Subcutaneous abdominal adipose tissue (tissue), 5 donors: Measurements from ENCODE around the gene CLTRN.

ENCODE experiments used
- H3K27ac ChIP-seq: one replicate; pipeline ENCODE4 v1.7.0; 2013; ENCODE audit warnings: low read depth, mild to moderate bottlenecking, inconsistent platforms, low read length, moderate library complexity
- H3K27me3 ChIP-seq, 5 donors: one replicate each; pipeline ENCODE4 v1.7.0; 2013; ENCODE audit warnings: low read length in 5 of 5, inconsistent platforms in 1 of 5; ENCODE audit not compliant: control insufficient read depth in 5 of 5, insufficient read depth in 4 of 5
- H3K36me3 ChIP-seq, 5 donors: one replicate each; pipeline ENCODE4 v1.7.0; 2013; ENCODE audit warnings: low read length in 5 of 5; ENCODE audit not compliant: control insufficient read depth in 5 of 5, insufficient read depth in 5 of 5
- H3K4me1 ChIP-seq, 5 donors: one replicate each; pipeline ENCODE4 v1.7.0; 2013; ENCODE audit warnings: low read length in 5 of 5, mild to moderate bottlenecking in 3 of 5, moderate library complexity in 1 of 5; ENCODE audit not compliant: control insufficient read depth in 5 of 5, insufficient read depth in 5 of 5
- H3K4me3 ChIP-seq, 5 donors: one replicate each; pipeline ENCODE4 v1.7.0; 2013; ENCODE audit warnings: low read length in 5 of 5, low read depth in 1 of 5
- H3K9ac ChIP-seq, 5 donors: one replicate each; pipeline ENCODE4 v1.7.0; 2013; ENCODE audit warnings: low read length in 5 of 5, mild to moderate bottlenecking in 4 of 5, moderate library complexity in 3 of 5
- H3K9me3 ChIP-seq, 5 donors: one replicate each; pipeline ENCODE4 v1.7.0; 2013; ENCODE audit warnings: low read length in 5 of 5; ENCODE audit not compliant: control insufficient read depth in 5 of 5
- donor health status: healthy.
- donor health status: healthy.
- donor health status: healthy.
- donor health status: healthy.
- donor health status: healthy.

Gene CLTRN

DNA sequence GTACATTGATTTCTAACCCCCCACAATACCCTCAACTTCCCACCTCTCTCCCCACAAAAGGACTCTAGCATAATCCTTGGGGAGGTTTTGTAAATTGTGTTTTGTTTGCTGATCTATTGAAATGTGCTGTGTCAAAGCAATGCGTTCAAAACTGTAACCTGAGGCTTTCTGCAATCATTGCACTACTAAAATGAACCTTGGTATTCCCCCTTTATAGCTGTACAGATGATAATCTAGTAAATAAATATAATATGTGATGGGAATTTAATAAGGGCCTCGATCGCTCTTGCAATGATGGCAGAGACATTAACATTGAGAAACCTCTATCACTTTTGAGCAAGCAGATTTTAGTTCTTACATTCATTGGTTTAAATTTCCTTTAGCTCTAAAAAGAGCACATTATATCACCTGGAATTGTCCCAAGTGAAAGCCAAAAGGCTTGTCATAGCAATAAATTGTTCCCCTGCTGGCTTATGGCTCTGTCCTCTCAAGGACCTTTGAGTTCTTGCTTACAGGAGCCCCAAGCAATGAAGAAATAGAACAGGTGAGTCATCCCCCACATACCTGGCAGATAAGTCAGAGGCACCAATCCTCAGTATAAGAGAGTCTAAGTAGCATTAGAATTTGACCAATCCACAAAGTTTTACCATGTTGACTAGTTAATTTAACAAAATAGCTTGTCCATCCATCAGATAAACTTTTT is 45.4 kb downstream of the CLTRN start:
- Histone ChIP-seq H3K27ac (no peak overlapping the region), H3K9me3 (no peaks in the 10 kb centered on the region), H3K4me3 (no peak overlapping the region), H3K9ac (no peak overlapping the region), H3K4me1 (no peaks in the 10 kb centered on the region), H3K27me3 (peaks cover under 1 to 13% (median 6%) of the 10 kb centered on the region in 5 donors), H3K36me3 (no peaks in the 10 kb centered on the region)

DNA sequence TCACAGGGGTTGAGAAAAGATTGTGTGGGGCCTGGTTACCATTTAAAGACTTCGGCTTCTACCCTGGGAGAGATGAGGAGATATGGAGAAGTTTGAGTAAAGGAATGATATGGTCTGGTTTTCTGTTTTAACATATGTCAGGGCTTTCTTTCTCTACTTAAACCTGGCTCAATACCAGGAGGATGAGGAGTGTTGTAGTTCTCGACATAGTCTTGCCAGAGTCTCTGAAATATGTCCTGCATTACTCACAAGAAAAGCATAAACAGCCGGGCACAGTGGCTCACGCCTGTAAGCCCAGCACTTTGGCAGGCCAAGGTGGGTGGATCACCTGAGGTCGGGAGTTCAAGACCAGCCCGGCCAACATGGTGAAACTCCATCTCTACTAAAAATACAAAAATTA is 47.5 kb downstream of the CLTRN start:
- no peaks in the 10 kb centered on the region for H3K36me3 ChIP-seq
- H3K9me3 ChIP-seq: no peaks in the 10 kb centered on the region
- H3K4me1 ChIP-seq: no peaks in the 10 kb centered on the region
- H3K27me3 ChIP-seq: peaks cover 0 to 13% (median 6%) of the 10 kb centered on the region in 5 donors
- H3K4me3 ChIP-seq: no peak overlapping the region
- no peak overlapping the region for H3K9ac ChIP-seq
- no peak overlapping the region for H3K27ac ChIP-seq

DNA sequence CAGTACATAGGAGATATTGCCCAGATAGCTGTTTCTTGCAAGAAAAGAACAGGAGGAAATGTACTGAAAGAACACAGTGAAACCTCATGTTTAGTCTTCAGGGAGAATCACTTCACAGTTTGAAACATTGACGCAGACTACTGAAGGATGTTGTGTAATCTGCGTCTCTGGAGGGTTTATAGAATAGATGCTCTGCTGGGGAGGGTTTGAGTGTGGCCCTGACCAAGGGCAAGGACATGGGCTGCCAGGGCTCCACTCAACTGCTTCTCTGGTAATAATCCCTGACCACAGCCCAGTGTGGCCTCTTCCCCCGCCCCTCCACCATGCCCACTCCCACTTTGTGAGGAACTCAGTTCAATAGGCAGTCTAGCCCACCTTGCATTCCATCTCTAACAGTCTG is 48.1 kb downstream of the CLTRN start:
- Histone ChIP-seq H3K4me1 (no peaks in the 10 kb centered on the region), H3K9ac (no peak overlapping the region), H3K36me3 (no peaks in the 10 kb centered on the region), H3K9me3 (no peaks in the 10 kb centered on the region), H3K27ac (no peak overlapping the region), H3K27me3 (peaks cover 0 to 9% (median 3%) of the 10 kb centered on the region in 5 donors), H3K4me3 (no peak overlapping the region)

DNA sequence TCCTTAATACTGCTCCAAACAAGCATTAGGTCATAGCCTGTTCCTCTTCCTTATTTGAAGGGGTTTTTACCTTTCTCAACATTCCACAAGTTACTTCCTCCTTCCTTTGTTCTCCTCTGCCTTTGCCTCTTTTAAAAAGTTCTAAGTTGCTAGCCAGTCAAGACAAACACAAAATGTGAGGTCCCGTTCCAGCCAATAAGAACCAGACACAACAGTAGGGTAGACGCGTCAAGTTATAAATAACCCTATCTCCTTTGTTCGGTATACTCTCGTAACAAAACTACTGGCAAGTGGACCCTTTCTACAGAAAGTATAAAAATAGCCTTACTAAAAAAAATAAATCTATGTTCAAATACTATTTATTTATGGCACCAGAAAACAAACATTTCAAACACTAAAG is 57.5 kb downstream of the CLTRN start:
- no peak overlapping the region for H3K27ac ChIP-seq
- no peak overlapping the region for H3K9ac ChIP-seq
- peaks cover 0 to 4% (median 0%) of the 10 kb centered on the region in 5 donors for H3K9me3 ChIP-seq
- H3K27me3 ChIP-seq: peaks cover 9 to 23% (median 10%) of the 10 kb centered on the region in 5 donors
- H3K36me3 ChIP-seq: no peaks in the 10 kb centered on the region
- no peaks in the 10 kb centered on the region for H3K4me1 ChIP-seq
- no peak overlapping the region for H3K4me3 ChIP-seq

DNA sequence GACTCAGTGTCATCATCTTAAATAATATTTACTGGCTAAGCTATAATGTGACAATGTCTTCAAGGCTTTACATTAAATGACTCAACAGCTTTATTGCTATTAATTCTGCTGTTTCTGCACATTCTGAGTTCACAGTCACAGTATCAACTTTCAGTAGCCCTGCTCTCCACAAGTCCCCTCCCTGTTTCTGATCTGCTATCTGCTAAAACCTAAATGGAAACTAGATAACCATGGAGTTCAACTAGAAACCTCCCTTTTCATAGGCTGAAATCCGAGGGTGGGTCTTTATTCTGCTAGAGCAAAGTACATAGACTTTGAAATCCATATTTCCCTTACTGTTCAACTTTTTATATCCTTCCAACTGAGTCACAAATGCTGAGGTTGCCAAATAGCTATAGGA is 58.5 kb downstream of the CLTRN start:
- Histone ChIP-seq H3K4me1 (no peaks in the 10 kb centered on the region), H3K9ac (no peak overlapping the region), H3K27ac (no peak overlapping the region), H3K36me3 (no peaks in the 10 kb centered on the region), H3K27me3 (peaks cover 9 to 23% (median 10%) of the 10 kb centered on the region in 5 donors), H3K4me3 (no peak overlapping the region), H3K9me3 (peaks cover 0 to 4% (median 0%) of the 10 kb centered on the region in 5 donors)

DNA sequence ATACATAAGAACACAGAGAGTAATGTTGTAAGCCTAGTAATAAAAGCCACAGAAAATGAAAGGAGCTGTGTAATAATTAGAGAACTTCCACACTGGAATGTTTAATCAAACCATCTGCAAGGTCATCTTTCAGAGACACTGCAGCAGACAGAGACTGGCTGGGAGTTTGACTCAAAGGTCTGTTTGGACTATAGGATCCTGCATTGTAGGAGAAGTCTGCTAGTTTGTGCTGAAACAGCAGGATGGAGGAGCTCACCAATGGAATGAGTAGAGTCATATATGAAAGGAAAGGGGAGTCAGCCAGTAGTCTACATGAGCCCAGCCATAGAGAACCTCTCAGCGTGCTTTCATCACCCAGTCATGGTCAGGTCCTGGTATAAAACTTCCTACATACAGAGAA is 59.4 kb downstream of the CLTRN start:
- Histone ChIP-seq H3K4me1 (no peaks in the 10 kb centered on the region), H3K9me3 (peaks cover 0 to 1% (median 0%) of the 10 kb centered on the region in 5 donors), H3K9ac (no peak overlapping the region), H3K27me3 (peaks cover 9 to 23% (median 12%) of the 10 kb centered on the region in 5 donors), H3K4me3 (no peak overlapping the region), H3K36me3 (no peaks in the 10 kb centered on the region), H3K27ac (no peak overlapping the region)

DNA sequence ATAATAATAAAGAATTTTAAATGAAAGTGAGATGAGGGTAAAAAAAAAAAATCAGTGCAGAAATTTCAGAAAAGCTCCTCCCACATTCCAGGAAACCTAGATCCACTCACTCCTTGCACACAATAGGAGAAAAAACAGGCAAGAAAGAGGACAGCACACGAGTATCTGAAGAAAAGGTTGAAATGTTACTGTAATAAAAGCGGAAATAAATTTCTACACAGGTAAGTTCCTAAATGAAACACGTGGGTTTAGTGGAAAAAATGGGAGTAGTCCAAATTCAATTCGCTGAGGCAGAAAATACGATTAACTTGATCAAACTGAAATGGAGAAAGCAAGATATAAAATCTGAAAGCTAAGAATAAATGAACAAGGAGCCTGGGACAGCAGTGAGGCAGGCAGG is 61.8 kb downstream of the CLTRN start:
- Histone ChIP-seq H3K9me3 (no peaks in the 10 kb centered on the region), H3K27ac (no peak overlapping the region), H3K4me1 (peaks cover 0 to 3% (median 0%) of the 10 kb centered on the region in 5 donors), H3K4me3 (no peak overlapping the region), H3K9ac (no peak overlapping the region), H3K27me3 (peaks cover 7 to 23% (median 14%) of the 10 kb centered on the region in 5 donors), H3K36me3 (no peaks in the 10 kb centered on the region)

DNA sequence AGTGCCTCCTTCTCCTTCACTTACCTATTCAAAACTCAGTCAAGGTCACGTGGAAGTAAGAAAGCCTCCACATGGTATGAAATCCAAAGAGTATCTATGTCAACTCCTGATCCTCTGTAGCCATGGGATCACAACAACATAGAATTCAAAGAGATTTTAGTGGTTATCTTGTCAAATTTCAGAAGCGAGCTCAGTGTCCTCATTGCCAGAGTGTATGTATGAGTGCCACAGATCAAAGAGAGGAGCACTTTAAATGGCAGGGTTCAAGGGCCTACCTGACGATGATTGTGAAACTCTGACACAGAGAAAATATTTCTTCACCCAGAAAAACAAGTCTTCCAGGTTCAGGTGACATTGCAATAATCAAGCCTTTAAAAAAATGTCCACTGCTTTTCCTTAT is 62.7 kb downstream of the CLTRN start:
- Histone ChIP-seq H3K9me3 (no peaks in the 10 kb centered on the region), H3K27me3 (peaks cover 7 to 21% (median 14%) of the 10 kb centered on the region in 5 donors), H3K27ac (no peak overlapping the region)

DNA sequence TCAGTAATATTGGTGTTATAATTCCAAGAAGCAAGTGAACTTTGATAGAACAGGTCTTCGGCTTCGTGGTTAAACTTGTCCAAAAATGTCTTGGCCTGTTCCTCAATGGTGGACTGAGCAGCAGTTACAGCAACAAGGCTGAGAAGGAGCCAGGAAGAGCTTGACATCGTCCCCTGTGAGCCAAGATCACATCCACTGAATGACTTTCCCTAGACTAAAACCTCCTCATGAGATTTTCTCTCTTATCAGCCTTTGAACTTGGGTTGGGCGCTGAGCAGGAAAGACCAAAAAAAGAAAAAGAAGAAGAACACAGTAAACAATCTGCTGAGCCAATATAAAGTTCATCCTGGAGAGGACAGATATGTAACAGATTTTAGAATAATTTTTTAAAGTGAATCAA is 63.9 kb downstream of the CLTRN start, which contains the start of gene ACE2:
Gene ACE2, minus strand, starts transcription at position 216 of the 400 bp plus-strand sequence. Its CDS starts 49 bp downstream, at position 167.
- H3K9ac ChIP-seq: no peak within 1 kb of the TSS
- H3K4me1 ChIP-seq: peaks cover 0 to 3% (median 0%) of the 10 kb centered on the region in 5 donors
- H3K4me3 ChIP-seq: no peak within 1 kb of the TSS
- H3K27me3 ChIP-seq: peaks cover 7 to 20% (median 9%) of the 10 kb centered on the region in 5 donors
- H3K36me3 ChIP-seq: no peaks in the 10 kb centered on the region
- H3K9me3 ChIP-seq: no peaks in the 10 kb centered on the region
- no peak within 1 kb of the TSS for H3K27ac ChIP-seq

More for the DNA sequence above, 62.7 kb downstream of the CLTRN start:
- Histone ChIP-seq H3K4me3 (no peak overlapping the region), H3K9ac (no peak overlapping the region), H3K4me1 (peaks cover 0 to 3% (median 0%) of the 10 kb centered on the region in 5 donors), H3K36me3 (no peaks in the 10 kb centered on the region)

DNA sequence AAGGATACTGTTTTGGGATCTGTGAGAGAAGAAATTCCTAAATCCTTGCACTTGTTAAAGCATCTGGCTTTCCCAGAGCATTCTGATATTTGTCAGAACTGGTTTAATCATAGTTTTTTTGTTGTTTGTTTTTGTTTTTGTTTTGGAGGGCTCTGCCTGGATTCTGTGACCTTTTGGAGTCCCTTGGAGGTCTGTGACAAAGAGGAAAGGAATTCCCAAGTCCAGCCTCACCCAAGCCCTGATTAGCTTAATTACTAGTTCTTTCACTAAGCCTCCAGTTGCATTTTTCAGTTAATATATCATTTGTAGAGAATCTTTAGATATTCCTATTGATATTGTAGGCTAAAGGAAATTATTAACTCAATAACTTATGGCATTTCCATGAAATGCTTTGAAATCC is 64.6 kb downstream of the CLTRN start:
- Histone ChIP-seq H3K27me3 (peaks cover 3 to 17% (median 8%) of the 10 kb centered on the region in 5 donors), H3K27ac (no peak overlapping the region), H3K4me1 (peaks cover 0 to 3% (median 0%) of the 10 kb centered on the region in 5 donors), H3K9me3 (no peaks in the 10 kb centered on the region), H3K9ac (no peak overlapping the region), H3K4me3 (no peak overlapping the region), H3K36me3 (no peaks in the 10 kb centered on the region)
